Measurements from ENCODE around the gene PPP1R12C. TPM values are rescaled to one million over a fixed set of nuclear protein-coding genes. Genes with fewer than 3 reads are reported as not detected.
"Not testable (repeated sequence)": the region's sequence is repeated elsewhere in the genome, so short reads cannot be mapped to it uniquely, and the experiment has no call there.

PPP1R12C gene
- total and polyA plus RNA-seq, 7 donors, result 53.6 to 222 (median 139) TPM

- 45 to 48% methylated on average over 3 of the region's 3 CpGs for WGBS, 2 donors
- H3K4me3 ChIP-seq, result no peak overlapping the region
- H3K4me1 ChIP-seq, result peaks cover 0 to 7% (median 3%) of the 10 kb centered on the region in 4 donors
- H3K36me3 ChIP-seq, result no peaks in the 10 kb centered on the region
- peaks cover 29 to 52% (median 33%) of the 10 kb centered on the region in 3 donors for H3K27me3 ChIP-seq
- TF ChIP-seq CTCF (IDR thresholded peaks at IDR 0.05) (no peak), POLR2AphosphoS5 (IDR thresholded peaks at IDR 0.05) (no peak), POLR2A (IDR thresholded peaks at IDR 0.05) (no peak), EP300 (IDR thresholded peaks at IDR 0.05) (no peak)
- no peak for DNase-seq
- intact Hi-C loops (cut with DNase I), result loop anchor here (10.0 kb wide), 1 partner anchor 607 kb away; the partner anchor contains the start of gene EPN1
- no peaks in the 10 kb centered on the region for H3K9me3 ChIP-seq
- no peak overlapping the region for H3K27ac ChIP-seq
These were observed 49.6 kb downstream of the PPP1R12C start for GRCh38 chr19:55067869-55068268.

- TF ChIP-seq POLR2AphosphoS5 (IDR thresholded peaks at IDR 0.05) (no peak), POLR2A (IDR thresholded peaks at IDR 0.05) (no peak), EP300 (IDR thresholded peaks at IDR 0.05) (no peak), CTCF (IDR thresholded peaks at IDR 0.05) (no peak)
- intact Hi-C loops (cut with DNase I), result loop anchor here (10.0 kb wide), 1 partner anchor 609 kb away; the partner anchor contains the start of gene EPN1
- no peaks in the 10 kb centered on the region for H3K36me3 ChIP-seq
- H3K4me1 ChIP-seq, result peaks cover 0 to 19% (median 12%) of the 10 kb centered on the region in 4 donors
- H3K9me3 ChIP-seq, result no peaks in the 10 kb centered on the region
- no peak overlapping the region for H3K27ac ChIP-seq
- H3K27me3 ChIP-seq, result peaks cover 23 to 37% (median 23%) of the 10 kb centered on the region in 3 donors
- H3K4me3 ChIP-seq, result no peak overlapping the region
- DNase-seq, result no peak
- 5 to 16% methylated on average over 2 of the region's 2 CpGs for WGBS, 2 donors
These were observed 51.2 kb downstream of the PPP1R12C start for GRCh38 chr19:55066107-55066709.

- intact Hi-C loops (cut with DNase I), result loop anchor here (10.0 kb wide), 1 partner anchor 609 kb away; the partner anchor contains the start of gene EPN1
These were observed 51.9 kb downstream of the PPP1R12C start for GRCh38 chr19:55065516-55065915.

GRCh38 chr19:55063492-55063843, 54.0 kb downstream of the PPP1R12C start:
- H3K4me1 ChIP-seq, result peaks cover 0 to 12% (median 10%) of the 10 kb centered on the region in 4 donors
- intact Hi-C loops (cut with DNase I), result loop anchor here (10.0 kb wide), 1 partner anchor 611 kb away; the partner anchor contains the start of gene EPN1
- H3K9me3 ChIP-seq, result no peaks in the 10 kb centered on the region
- H3K4me3 ChIP-seq, result peak overlapping the region in 3 of 4 donors; percentile 72 to 90 (median 88)
- H3K36me3 ChIP-seq, result peaks cover 0 to 13% (median 5%) of the 10 kb centered on the region in 4 donors
- H3K27me3 ChIP-seq, result peaks cover 0 to 12% (median 0%) of the 10 kb centered on the region in 3 donors
- DNase-seq, result no peak
- WGBS, 2 donors, result 81 to 83% methylated on average over 3 of the region's 3 CpGs
- TF ChIP-seq POLR2A (IDR thresholded peaks at IDR 0.05) (no peak), EP300 (IDR thresholded peaks at IDR 0.05) (no peak), POLR2AphosphoS5 (IDR thresholded peaks at IDR 0.05) (no peak), CTCF (IDR thresholded peaks at IDR 0.05) (no peak)
- peak overlapping the region; percentile 24 to 81 (median 60) for H3K27ac ChIP-seq

More at GRCh38 chr19:55065516-55065915, 51.9 kb downstream of the PPP1R12C start:
- Histone ChIP-seq H3K27me3 (peaks cover 17 to 30% (median 17%) of the 10 kb centered on the region in 3 donors), H3K4me1 (peaks cover 0 to 19% (median 12%) of the 10 kb centered on the region in 4 donors)
- not testable (repeated sequence) for H3K9me3 ChIP-seq, H3K36me3 ChIP-seq, DNase-seq, H3K27ac ChIP-seq, H3K4me3 ChIP-seq
- 83 to 88% methylated on average over 9 of the region's 9 CpGs for WGBS, 2 donors

- intact Hi-C loops (cut with DNase I), result loop anchor here (10.0 kb wide), 1 partner anchor 612 kb away; the partner anchor contains the start of gene EPN1
- Histone ChIP-seq H3K4me1 (peaks cover 0 to 12% (median 10%) of the 10 kb centered on the region in 4 donors), H3K9me3 (no peaks in the 10 kb centered on the region), H3K36me3 (peaks cover 0 to 19% (median 7%) of the 10 kb centered on the region in 4 donors), H3K27me3 (peaks cover 0 to 7% (median 0%) of the 10 kb centered on the region in 3 donors), H3K4me3 (peak within 1 kb of the TSS; percentile 72 to 90 (median 85)), H3K27ac (peak within 1 kb of the TSS; percentile 73 to 81 (median 76))
- TF ChIP-seq POLR2AphosphoS5 (IDR thresholded peaks at IDR 0.05) (peak; percentile 59 to 86 (median 70)), CTCF (IDR thresholded peaks at IDR 0.05) (no peak), EP300 (IDR thresholded peaks at IDR 0.05) (no peak), POLR2A (IDR thresholded peaks at IDR 0.05) (peak in 1 of 2 donors; percentile 16)
- 1% methylated on average over 70 of the region's 70 CpGs for WGBS, 2 donors
- peak; percentile 98 for DNase-seq
These were observed 54.5 kb downstream of the PPP1R12C start, which contains the start of gene RDH13 for GRCh38 chr19:55062735-55063491. TSS of gene RDH13 (minus strand) at chr19:55063148. CDS start at chr19:55063032, 116 bp downstream.

- not testable (repeated sequence) for H3K9me3 ChIP-seq, H3K27me3 ChIP-seq, DNase-seq, H3K27ac ChIP-seq, H3K4me3 ChIP-seq
- Histone ChIP-seq H3K4me1 (peaks cover 0 to 12% (median 10%) of the 10 kb centered on the region in 4 donors), H3K36me3 (peaks cover 0 to 45% (median 26%) of the 10 kb centered on the region in 4 donors)
- 86 to 92% methylated on average over 9 of the region's 9 CpGs for WGBS, 2 donors
- intact Hi-C loops (cut with DNase I), result loop anchor here (10.0 kb wide), 1 partner anchor 615 kb away; the partner anchor contains the start of gene EPN1
These were observed 57.1 kb downstream of the PPP1R12C start for GRCh38 chr19:55060287-55060686.
